Right forelimb (tissue), 1 donor: Measurements from ENCODE around the gene PPP1R3C.

Source experiments
- DNase-seq: peaks from one replicate; pipeline ENCODE4 v3.0.0-alpha.2; 2018

PPP1R3C gene

DNA sequence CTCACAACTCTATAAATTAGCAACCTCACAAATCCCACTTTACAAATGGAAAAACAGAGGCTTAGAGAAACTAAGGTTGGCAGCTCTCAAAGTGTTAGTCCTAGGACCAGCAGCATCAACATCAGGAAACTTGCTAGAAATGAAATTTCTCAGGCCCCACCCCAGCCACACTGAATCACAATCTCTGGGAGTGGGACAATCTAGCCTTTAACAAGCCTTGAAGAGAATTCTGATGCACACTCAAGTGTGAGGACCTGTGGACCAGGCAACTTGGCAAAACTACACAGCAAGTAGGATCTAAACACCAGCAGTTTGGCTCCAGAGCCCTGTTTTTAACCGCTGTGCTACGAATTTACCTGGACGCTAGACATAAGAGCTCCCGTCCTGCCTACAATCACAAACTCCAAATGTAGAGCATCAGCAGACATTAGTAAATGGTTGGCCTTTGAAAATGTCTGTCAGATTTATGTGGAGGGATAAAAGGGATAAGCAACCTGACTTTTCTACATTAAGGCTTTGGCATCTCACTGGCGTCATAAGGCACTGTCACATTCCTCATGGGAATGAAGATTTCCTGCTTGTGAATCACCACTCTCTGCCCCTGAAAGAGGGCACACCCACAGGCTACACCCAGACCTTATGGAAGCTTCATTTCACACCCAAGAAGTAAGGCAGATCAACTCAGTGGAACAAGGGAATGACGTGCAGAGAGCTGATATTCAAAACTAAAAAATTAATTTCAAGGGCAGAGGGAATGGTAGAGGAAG lies 34.5 kb downstream of the PPP1R3C start:
- no peak for DNase-seq

DNA sequence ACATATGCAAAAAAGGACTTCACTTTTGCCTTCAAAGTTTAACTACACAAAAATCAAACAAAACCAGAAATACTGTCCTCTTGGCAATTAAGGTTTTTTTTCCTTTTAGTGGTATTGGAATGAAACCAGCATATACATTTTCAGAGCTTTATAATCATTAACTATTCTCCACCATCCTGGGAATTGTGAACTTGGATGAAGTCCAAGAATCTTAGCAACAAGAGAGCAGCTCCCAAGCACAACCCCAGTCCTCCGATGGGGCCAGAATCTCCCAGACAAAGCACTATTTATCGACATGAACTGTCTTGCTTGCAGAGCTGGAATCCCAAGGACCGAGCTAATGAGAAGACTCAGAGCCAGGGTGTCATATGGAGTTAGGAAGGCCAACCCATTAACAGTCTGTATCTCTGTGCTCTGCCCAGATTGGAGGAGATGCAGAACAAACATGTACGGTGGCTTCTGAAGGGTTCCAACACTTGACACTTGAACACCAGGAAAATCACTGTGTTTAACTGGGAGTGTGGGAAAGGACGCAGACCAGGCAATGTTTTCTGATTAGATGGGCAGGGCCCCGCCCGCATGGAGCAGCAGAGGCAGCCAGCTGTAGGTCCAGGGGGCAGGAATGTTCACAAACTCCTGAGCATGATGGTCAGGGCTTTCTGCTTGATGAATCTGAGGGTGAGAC lies 35.5 kb downstream of the PPP1R3C start:
- DNase-seq, result no peak

DNA sequence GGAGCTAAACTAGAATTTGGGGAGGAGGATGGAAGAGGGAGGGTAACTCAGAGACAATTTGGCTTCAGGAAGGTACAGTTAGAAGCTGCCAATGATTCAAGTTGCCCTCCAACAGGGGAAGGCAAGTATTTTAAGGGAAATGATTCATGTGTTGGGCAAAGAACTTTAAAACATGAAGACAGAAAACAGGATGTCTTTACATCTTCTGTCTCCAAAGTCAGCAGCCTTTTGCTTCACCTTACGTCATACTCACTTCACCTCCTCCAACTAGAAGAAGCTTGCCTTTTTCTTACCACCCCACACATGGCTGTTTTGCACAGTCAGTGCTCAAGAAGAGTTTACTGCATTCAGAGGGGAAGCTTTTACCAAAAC lies 36.1 kb downstream of the PPP1R3C start:
- no peak for DNase-seq

DNA sequence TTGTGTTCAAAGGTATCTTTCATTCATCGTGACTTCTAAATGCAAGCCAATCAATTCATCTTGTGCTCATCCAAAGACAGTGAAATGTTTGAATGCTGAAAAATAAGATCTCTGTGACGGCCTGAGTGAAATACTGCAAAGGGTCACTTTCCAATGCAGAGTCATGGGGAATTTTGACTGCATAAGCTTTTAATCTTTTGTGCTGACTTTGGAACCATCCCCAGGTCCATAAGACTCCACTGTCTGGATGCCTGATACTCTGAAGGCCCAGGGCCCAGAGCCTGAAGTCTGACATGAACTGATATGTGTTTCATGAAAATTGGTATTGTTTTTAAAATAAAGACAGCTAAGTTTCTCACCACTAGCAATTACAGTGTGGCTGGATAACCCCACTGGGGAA lies 39.0 kb downstream of the PPP1R3C start:
- DNase-seq, result no peak

DNA sequence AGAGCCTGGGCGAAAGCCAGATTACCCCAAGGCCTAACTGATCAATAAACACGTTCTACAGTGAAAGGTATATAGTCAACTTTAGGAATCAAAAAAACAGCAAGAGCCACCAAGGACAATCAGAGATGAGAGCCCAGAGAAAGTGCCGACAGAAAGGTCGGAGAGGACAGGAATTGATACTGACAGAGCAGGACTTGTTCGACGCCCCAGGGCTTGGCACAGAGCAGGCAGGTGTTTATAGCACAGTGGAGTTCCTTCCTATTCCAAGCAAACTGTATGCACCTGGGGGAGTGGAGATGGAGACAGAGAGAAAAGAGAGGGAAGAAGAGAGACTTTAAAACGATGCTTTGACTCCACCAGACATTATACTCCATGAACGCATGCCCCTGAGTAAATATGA lies 39.5 kb downstream of the PPP1R3C start:
- no peak for DNase-seq

DNA sequence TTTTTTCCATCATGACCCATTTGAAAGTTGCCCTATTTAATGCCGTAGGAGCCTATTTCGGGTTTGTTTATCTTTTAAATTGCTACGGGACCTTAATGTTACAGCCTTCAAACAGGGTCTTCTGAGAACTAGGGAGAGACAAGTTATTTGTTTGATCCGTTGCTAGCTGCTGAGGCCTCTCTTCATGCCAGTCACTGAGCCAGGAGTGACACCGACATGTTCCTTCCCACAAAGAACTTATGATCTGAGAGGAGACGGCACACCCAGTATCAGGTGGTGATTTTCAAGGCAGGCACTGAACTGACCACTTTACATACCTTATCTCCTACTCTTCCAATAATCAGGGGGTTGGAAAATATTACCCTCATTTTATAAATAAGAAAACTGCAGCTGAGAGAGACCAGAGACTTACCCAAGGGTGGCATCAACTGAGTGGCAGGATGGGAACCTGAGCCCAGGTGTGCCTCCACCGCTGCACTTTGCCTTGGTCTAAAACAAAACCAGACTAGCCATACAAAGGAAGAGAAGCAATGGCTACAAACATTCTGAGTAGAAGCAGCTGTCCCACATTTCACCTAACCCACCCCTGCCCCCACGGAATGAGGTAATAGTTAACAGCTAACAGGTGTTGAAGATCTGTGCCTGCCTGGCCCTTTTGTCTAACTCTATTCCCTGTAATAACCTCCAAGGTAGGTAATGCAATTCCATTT lies 40.5 kb downstream of the PPP1R3C start:
- DNase-seq, result no peak

DNA sequence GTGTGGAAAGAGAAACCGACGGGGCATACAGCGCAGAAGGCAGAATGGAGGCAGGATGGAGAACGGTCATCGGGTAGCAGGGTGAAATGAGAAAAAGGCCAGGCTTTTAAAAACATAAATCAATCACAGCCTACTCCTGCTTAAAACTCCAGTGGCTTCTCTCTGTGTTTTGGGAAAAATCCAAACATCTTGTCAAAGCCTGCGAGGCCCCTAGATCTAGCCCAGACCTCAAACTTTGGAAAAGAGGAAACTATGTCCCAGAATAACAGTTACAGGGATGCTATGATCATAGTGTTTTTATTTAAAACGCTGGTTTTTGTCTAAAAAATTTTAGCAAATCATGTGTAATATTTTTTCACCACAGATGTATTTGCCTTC lies 41.1 kb downstream of the PPP1R3C start:
- DNase-seq, result no peak

DNA sequence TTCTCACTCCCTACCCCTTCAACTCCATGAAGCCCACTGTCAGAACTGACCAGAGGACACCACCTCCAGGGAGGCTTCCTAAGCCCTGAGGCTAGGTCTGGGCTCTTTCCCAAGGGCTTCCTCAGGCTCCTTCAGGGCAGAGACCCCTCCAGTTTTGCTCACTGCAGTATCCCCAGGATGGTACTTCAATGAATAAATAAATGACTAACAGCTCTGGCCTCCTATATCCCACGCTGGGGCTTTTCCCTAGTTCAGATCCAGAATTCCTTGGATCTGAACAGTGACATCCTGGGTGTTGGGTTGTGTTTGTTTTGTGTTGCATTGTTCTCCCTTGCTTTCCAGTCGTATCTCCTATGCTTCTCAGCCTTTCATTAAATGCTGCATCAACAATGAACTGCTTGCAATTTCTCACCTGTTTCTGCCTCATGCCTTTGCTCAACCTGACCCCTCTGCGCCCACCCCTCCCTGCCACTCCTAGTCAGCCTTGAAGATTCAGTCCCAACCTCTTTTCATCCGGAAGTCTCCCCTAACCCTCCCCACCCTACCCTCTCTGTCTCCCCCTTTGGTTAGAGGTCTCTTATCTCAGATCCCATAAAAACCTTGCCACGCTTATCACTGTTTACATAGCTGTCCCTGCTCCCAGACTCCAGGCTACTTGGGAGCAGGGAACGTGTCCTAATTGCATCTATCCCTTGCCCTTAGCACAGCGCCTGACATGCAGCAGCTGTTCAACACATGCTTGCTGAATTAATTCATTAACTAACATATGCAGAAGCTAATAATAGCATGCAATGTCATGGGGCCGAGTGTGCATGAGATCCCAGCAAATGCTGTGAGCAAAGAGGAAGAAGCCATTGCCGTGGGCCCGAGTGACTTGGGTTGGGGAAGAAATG lies 41.7 kb downstream of the PPP1R3C start:
- DNase-seq, result peak; percentile 66

DNA sequence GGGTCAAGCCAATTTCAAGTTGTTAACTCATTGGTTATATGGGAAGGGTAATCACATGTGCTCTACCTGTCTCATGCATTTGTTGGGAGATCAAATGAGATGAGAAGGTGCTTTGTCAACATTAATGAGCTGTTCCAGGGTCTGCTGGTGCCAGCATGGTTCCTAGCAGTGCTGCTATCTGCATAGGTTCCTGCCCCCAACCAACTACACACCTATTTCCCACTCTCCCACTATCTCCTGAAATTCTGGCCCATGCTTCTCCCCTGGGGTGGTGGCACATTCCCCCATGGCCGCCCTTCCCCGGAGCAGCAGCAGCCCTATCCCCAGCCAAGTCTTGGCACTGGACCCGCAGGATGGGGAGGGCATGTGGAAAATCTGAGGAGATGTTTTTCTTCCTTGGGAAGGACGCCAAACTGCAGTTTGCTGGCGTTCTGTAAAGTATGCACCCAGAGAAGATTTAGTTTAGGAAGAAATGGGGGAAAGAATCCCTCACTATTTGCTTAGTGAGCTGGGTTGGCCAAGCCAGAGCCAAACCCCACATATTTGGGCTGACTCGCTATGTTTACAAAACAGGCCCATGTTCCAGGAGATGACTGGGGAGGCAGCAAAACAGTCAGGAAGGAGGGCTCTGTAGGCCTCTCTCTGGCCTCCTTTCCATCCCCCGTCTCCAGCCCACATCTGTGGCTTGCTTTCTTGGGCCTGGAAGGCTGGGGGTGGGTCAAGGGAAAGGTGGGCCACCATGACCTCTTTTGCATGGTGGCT lies 42.5 kb downstream of the PPP1R3C start:
- peak; percentile 77 for DNase-seq

DNA sequence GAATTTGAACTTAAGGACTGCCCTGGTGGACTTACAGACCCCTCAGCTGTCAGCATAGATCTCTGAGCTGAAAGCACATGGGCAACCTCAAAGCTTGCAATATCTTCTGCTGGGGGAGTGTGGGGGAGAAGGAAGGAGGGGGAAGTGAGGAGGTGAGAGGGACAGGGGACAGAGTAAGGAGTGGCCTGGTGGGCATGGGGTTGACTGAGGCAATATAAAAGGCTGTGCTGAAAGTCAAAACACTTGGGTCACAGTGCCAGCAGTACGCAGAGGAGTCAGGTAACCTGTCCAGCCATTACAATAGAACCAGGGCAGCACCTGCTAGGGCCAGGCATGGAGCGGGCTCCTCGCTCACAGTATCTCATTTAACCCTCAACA lies 43.2 kb downstream of the PPP1R3C start:
- no peak for DNase-seq

DNA sequence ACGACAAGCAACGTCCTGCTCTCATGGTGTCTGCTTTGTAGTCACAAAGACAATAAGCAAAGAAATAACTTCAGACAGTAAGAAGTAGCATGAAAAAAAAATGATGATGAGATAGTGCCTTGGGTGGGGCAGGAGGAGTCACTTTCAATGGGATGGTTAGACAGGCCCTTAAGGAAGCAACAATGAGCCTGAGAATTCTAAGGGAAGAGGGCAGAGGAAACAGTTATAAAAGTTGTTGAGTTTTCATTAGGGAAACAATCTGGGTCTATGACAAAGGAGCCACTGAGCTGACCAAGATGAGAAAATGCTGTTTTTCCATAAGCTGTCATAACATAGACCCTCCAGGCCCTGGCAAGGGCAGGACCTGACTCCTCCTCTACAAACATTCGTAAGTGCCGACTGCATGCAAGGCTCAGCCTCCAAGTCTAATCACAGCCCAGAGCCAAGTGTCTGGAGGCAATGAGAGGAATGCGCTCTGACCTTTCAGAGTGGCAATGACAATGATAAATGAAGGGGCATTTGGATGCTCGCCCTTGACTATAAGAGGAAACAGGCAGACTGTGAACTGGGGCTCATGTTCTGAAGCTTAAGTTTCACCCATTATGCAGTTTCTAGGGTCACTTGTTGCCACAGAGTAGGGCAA lies 43.7 kb downstream of the PPP1R3C start:
- DNase-seq, result no peak

DNA sequence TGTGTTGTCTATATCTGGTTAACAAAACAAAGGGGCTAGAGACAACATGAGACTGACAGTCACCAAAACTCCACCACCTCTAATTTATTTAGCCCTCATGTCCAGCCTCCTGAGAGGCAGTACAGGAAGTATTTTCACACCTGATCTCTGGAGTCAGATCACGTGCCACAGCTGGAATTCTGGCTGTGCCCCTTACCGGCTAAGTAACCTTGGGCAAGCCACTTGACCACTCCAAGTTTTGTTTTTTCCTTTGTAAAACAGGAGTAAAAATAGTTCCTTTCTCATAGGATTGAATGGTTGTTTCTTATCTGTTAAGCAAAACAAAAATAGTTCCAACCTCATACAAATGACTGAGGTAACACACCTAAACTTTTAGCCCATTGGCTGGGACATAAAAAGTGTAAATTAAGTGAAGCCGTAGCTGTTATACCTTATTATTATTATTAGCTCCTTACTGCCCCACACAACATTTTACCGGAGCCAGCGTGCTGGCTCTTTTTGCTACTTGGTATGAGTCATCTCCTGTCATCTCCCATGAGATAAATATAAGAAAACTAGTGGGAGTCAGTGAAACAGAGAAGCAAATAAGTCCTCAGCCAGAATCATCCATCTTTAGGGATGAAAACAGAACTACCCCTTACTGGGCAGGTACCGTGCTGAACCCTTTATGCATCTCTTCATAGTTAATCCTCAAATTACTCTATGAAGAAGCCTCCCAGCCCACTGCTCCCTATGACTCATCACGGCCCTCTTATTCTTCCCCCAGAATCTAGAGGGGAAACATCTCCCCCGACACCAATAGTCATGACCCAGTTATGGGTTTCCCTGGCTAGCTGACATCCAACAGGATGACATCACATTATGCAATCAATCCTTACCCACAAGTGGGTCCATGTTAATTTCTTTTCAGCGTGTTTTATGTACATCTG lies 44.9 kb downstream of the PPP1R3C start:
- DNase-seq, result no peak

DNA sequence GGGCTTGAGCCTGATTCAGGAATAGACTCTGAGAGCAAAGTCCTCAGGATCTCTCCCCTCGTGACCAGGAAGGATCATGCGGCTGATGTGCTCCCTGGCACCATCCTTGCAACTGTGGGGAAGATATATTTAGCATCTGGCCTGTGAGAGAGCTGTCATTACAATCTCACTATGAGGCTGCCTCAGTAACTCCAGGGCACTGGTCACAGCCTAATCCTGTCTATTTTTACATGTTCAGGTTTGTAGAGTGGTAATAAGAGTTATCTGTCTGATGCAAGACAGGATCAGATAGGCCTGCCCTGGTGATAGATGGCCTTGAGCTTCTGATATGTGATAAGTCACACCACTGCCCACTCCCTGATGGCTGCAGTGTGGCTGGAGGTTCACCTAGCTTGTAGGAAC lies 50.7 kb downstream of the PPP1R3C start:
- DNase-seq, result no peak

DNA sequence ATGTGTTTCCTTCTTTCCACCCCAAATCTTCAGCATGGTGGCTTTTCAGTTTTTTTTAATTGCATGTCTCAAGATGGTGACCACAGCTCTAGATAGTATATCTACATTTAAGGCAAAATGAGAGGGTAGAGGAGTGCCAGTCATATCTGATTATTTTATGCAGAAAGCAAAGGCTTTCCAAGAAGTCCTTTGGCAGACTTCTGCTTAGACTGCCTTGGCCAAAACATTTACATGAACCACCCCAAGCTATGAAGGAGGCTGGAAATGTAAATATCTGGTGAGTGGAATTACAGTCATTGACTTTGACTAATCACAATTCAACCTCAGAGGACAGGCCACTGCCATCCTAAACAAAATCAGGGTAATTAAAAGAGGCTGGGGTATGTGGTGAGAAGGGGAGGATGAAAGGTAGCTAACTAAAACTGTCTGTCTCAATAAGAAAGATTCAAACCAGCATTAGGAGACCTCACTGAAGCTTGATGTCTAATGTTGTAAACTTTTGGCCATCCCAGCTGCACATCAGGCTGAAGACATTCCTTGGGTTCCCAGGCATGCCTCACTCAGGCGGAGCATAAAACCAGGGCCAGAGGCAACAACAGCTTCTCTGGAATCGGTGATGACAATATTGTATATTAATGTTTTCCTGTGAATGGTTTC lies 53.4 kb downstream of the PPP1R3C start:
- no peak for DNase-seq
